Neural cell (in vitro differentiated cells): ENCODE data around the gene EFNA4.
A peak's percentile ranks its signal among the peaks of the same experiment; 100 is the strongest.

Source experiments
- EP300 ChIP-seq: fragments of 450-650 bp; conservative IDR thresholded peaks from 2 replicates; pipeline ENCODE4 v1.6.1; 2014; ENCODE audit warnings: antibody characterized with exemption, mild to moderate bottlenecking, moderate library complexity; ENCODE audit not compliant: poor library complexity, severe bottlenecking
- MXI1 ChIP-seq: fragments of 450-650 bp; conservative IDR thresholded peaks from 2 replicates; pipeline ENCODE4 v1.6.1; 2014; ENCODE audit warnings: antibody characterized with exemption, mild to moderate bottlenecking; ENCODE audit not compliant: poor library complexity, severe bottlenecking
- POLR2AphosphoS5 ChIP-seq: IDR thresholded peaks from 2 replicates; pipeline ENCODE4 v1.6.1; 2012
- RAD21 ChIP-seq: fragments of 450-650 bp; conservative IDR thresholded peaks from 2 replicates; pipeline ENCODE4 v1.6.1; 2014; ENCODE audit warnings: antibody characterized with exemption, mild to moderate bottlenecking, moderate library complexity
- SMC3 ChIP-seq: fragments of 450-650 bp; conservative IDR thresholded peaks from 2 replicates; pipeline ENCODE4 v1.6.1; 2014; ENCODE audit warnings: antibody characterized with exemption, mild to moderate bottlenecking, moderate library complexity; ENCODE audit not compliant: poor library complexity
- TAF1 ChIP-seq: IDR thresholded peaks from 2 replicates; pipeline ENCODE4 v1.6.1; 2012; ENCODE audit warnings: low read depth
- TF ChIP-seq, protein P1 (sequence below): fragments of 450-650 bp; IDR thresholded peaks from 2 replicates; pipeline ENCODE4 v1.5.1; 2014; ENCODE audit warnings: antibody characterized with exemption, mild to moderate bottlenecking, moderate library complexity; ENCODE audit not compliant: poor library complexity, severe bottlenecking
- TF ChIP-seq, protein P2 (sequence below): IDR thresholded peaks from 2 replicates; pipeline ENCODE4 v1.6.1; 2012; ENCODE audit warnings: borderline replicate concordance

DNA sequence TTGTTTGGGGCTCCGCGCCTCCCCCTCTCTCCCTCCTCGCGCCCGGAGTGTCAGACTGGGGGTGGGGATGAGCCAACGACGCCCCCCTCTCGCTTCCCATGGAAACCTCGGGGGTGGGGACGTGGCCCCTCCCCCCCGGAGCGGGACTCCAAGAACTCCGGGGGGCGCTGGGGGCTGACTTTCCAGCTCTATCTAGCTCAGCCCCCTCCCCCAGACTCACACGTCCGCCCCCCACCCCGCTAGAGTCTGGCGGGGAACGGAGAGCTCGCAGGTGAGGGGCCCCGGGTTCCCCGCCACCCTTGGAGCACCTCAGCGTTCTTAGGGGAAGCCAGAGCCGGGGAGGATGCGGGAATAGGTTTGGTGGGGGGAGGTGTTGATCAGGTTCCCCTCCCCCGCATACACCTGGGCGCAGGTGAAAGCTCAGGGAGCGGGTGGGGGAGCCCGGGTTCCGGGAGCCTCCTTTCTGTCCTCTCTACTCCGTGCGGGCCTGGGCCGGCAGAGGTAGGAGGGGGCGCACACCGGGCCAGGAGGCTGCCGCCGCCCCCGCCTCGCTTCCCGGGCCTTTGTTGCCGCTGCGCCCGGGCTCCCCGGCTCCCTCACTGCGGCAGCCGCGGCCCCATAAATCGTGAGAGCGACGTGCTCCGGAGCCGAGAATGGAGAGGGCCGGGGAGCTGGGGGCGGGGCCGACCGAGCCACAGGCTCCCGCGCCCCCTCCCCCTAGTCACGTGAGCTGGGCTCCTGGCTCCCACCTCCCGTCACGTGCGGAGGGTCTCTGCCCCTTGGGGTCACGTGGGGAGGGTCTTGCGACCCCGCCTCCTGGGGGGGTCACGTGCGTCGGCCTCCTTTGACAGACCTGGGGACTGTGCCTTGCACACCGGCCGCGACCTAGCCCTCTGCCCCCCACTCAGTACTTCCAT is 17.0 kb downstream of the EFNA4 start:
- TF ChIP-seq, protein P1, sequence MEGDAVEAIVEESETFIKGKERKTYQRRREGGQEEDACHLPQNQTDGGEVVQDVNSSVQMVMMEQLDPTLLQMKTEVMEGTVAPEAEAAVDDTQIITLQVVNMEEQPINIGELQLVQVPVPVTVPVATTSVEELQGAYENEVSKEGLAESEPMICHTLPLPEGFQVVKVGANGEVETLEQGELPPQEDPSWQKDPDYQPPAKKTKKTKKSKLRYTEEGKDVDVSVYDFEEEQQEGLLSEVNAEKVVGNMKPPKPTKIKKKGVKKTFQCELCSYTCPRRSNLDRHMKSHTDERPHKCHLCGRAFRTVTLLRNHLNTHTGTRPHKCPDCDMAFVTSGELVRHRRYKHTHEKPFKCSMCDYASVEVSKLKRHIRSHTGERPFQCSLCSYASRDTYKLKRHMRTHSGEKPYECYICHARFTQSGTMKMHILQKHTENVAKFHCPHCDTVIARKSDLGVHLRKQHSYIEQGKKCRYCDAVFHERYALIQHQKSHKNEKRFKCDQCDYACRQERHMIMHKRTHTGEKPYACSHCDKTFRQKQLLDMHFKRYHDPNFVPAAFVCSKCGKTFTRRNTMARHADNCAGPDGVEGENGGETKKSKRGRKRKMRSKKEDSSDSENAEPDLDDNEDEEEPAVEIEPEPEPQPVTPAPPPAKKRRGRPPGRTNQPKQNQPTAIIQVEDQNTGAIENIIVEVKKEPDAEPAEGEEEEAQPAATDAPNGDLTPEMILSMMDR: no peak
- TF ChIP-seq MXI1 (peak; percentile 77), POLR2AphosphoS5 (peak; percentile 93), TAF1 (peak; percentile 80), SMC3 (no peak), RAD21 (peak; percentile 17), EP300 (peak; percentile 50)
- TF ChIP-seq, protein P2, sequence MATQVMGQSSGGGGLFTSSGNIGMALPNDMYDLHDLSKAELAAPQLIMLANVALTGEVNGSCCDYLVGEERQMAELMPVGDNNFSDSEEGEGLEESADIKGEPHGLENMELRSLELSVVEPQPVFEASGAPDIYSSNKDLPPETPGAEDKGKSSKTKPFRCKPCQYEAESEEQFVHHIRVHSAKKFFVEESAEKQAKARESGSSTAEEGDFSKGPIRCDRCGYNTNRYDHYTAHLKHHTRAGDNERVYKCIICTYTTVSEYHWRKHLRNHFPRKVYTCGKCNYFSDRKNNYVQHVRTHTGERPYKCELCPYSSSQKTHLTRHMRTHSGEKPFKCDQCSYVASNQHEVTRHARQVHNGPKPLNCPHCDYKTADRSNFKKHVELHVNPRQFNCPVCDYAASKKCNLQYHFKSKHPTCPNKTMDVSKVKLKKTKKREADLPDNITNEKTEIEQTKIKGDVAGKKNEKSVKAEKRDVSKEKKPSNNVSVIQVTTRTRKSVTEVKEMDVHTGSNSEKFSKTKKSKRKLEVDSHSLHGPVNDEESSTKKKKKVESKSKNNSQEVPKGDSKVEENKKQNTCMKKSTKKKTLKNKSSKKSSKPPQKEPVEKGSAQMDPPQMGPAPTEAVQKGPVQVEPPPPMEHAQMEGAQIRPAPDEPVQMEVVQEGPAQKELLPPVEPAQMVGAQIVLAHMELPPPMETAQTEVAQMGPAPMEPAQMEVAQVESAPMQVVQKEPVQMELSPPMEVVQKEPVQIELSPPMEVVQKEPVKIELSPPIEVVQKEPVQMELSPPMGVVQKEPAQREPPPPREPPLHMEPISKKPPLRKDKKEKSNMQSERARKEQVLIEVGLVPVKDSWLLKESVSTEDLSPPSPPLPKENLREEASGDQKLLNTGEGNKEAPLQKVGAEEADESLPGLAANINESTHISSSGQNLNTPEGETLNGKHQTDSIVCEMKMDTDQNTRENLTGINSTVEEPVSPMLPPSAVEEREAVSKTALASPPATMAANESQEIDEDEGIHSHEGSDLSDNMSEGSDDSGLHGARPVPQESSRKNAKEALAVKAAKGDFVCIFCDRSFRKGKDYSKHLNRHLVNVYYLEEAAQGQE: peak; percentile 86
